ENCODE measurements around the gene RHBDD3.

Gene RHBDD3

GRCh38 chr22:29308148-29308790 lies 40.5 kb upstream of the RHBDD3 start:
- Histone ChIP-seq H3K9ac (ENCODE audit: insufficient read length, low read depth) (peak overlapping the region; percentile 44), H3K9me3 (ENCODE audit: insufficient read depth, low read length) (no peaks in the 10 kb centered on the region), H3K36me3 (ENCODE audit: insufficient read depth, insufficient read length, low read length) (peaks cover 29% of the 10 kb centered on the region), H3K27me3 (ENCODE audit: insufficient read depth, insufficient read length) (peaks cover 3% of the 10 kb centered on the region), H3K4me1 (ENCODE audit: insufficient read depth, insufficient read length) (peaks cover 27% of the 10 kb centered on the region), H3K4me3 (ENCODE audit: insufficient read length, low read depth) (no peak overlapping the region)
- TF ChIP-seq YY1 (IDR thresholded peaks at IDR 0.05; ENCODE audit: insufficient read depth, insufficient read length) (no peak), ZNF274 (IDR thresholded peaks at IDR 0.05; ENCODE audit: low read depth, low read length) (no peak), SUZ12 (IDR thresholded peaks at IDR 0.05; ENCODE audit: extremely low read depth, insufficient read depth, insufficient read length) (no peak)
- DNase-seq (ENCODE audit: low read depth, low spot score): no peak

GRCh38 chr22:29307596-29308147 lies 39.9 kb upstream of the RHBDD3 start:
- peak overlapping the region; percentile 72 for H3K9ac ChIP-seq (ENCODE audit: insufficient read length, low read depth)
- no peak for DNase-seq (ENCODE audit: low read depth, low spot score)

GRCh38 chr22:29306835-29307595 lies 39.2 kb upstream of the RHBDD3 start:
- Histone ChIP-seq H3K4me1 (ENCODE audit: insufficient read depth, insufficient read length) (peaks cover 25% of the 10 kb centered on the region), H3K36me3 (ENCODE audit: insufficient read depth, insufficient read length, low read length) (peaks cover 17% of the 10 kb centered on the region), H3K4me3 (ENCODE audit: insufficient read length, low read depth) (peak overlapping the region; percentile 58), H3K9ac (ENCODE audit: insufficient read length, low read depth) (peak overlapping the region; percentile 77), H3K9me3 (ENCODE audit: insufficient read depth, low read length) (no peaks in the 10 kb centered on the region), H3K27me3 (ENCODE audit: insufficient read depth, insufficient read length) (no peaks in the 10 kb centered on the region)
- peak; percentile 49 for DNase-seq (ENCODE audit: low read depth, low spot score)
- TF ChIP-seq SUZ12 (IDR thresholded peaks at IDR 0.05; ENCODE audit: extremely low read depth, insufficient read depth, insufficient read length) (no peak), ZNF274 (IDR thresholded peaks at IDR 0.05; ENCODE audit: low read depth, low read length) (no peak), YY1 (IDR thresholded peaks at IDR 0.05; ENCODE audit: insufficient read depth, insufficient read length) (no peak)

More at GRCh38 chr22:29307596-29308147, 39.9 kb upstream of the RHBDD3 start:
- Histone ChIP-seq H3K9me3 (ENCODE audit: insufficient read depth, low read length) (no peaks in the 10 kb centered on the region), H3K27me3 (ENCODE audit: insufficient read depth, insufficient read length) (no peaks in the 10 kb centered on the region), H3K36me3 (ENCODE audit: insufficient read depth, insufficient read length, low read length) (peaks cover 23% of the 10 kb centered on the region), H3K4me1 (ENCODE audit: insufficient read depth, insufficient read length) (peaks cover 25% of the 10 kb centered on the region), H3K4me3 (ENCODE audit: insufficient read length, low read depth) (peak overlapping the region; percentile 58)
- TF ChIP-seq SUZ12 (IDR thresholded peaks at IDR 0.05; ENCODE audit: extremely low read depth, insufficient read depth, insufficient read length) (no peak), YY1 (IDR thresholded peaks at IDR 0.05; ENCODE audit: insufficient read depth, insufficient read length) (no peak), ZNF274 (IDR thresholded peaks at IDR 0.05; ENCODE audit: low read depth, low read length) (no peak)

GRCh38 chr22:29306175-29306834 lies 38.5 kb upstream of the RHBDD3 start, which contains the start of gene GAS2L1:
Gene GAS2L1, plus strand, starts transcription at chr22:29306650. Its CDS starts 1,456 bp downstream, at chr22:29308106.
- TF ChIP-seq YY1 (IDR thresholded peaks at IDR 0.05; ENCODE audit: insufficient read depth, insufficient read length) (no peak), ZNF274 (IDR thresholded peaks at IDR 0.05; ENCODE audit: low read depth, low read length) (no peak), SUZ12 (IDR thresholded peaks at IDR 0.05; ENCODE audit: extremely low read depth, insufficient read depth, insufficient read length) (no peak)
- Histone ChIP-seq H3K9ac (ENCODE audit: insufficient read length, low read depth) (peak within 1 kb of the TSS; percentile 77), H3K4me3 (ENCODE audit: insufficient read length, low read depth) (peak within 1 kb of the TSS; percentile 58), H3K9me3 (ENCODE audit: insufficient read depth, low read length) (no peaks in the 10 kb centered on the region), H3K36me3 (ENCODE audit: insufficient read depth, insufficient read length, low read length) (peaks cover 13% of the 10 kb centered on the region), H3K4me1 (ENCODE audit: insufficient read depth, insufficient read length) (peaks cover 21% of the 10 kb centered on the region), H3K27me3 (ENCODE audit: insufficient read depth, insufficient read length) (no peaks in the 10 kb centered on the region)
- DNase-seq (ENCODE audit: low read depth, low spot score): no peak

GRCh38 chr22:29305836-29306174 lies 38.0 kb upstream of the RHBDD3 start:
- DNase-seq (ENCODE audit: low read depth, low spot score): no peak
- Histone ChIP-seq H3K36me3 (ENCODE audit: insufficient read depth, insufficient read length, low read length) (peaks cover 13% of the 10 kb centered on the region), H3K9me3 (ENCODE audit: insufficient read depth, low read length) (no peaks in the 10 kb centered on the region), H3K27me3 (ENCODE audit: insufficient read depth, insufficient read length) (no peaks in the 10 kb centered on the region), H3K4me1 (ENCODE audit: insufficient read depth, insufficient read length) (peaks cover 21% of the 10 kb centered on the region), H3K9ac (ENCODE audit: insufficient read length, low read depth) (peak overlapping the region; percentile 70), H3K4me3 (ENCODE audit: insufficient read length, low read depth) (no peak overlapping the region)
- TF ChIP-seq SUZ12 (IDR thresholded peaks at IDR 0.05; ENCODE audit: extremely low read depth, insufficient read depth, insufficient read length) (no peak), ZNF274 (IDR thresholded peaks at IDR 0.05; ENCODE audit: low read depth, low read length) (no peak), YY1 (IDR thresholded peaks at IDR 0.05; ENCODE audit: insufficient read depth, insufficient read length) (no peak)

GRCh38 chr22:29302681-29303465 lies 35.1 kb upstream of the RHBDD3 start:
- Histone ChIP-seq H3K9ac (ENCODE audit: insufficient read length, low read depth) (no peak overlapping the region), H3K4me3 (ENCODE audit: insufficient read length, low read depth) (no peak overlapping the region), H3K9me3 (ENCODE audit: insufficient read depth, low read length) (no peaks in the 10 kb centered on the region), H3K27me3 (ENCODE audit: insufficient read depth, insufficient read length) (no peaks in the 10 kb centered on the region), H3K4me1 (ENCODE audit: insufficient read depth, insufficient read length) (peaks cover 8% of the 10 kb centered on the region), H3K36me3 (ENCODE audit: insufficient read depth, insufficient read length, low read length) (peaks cover 25% of the 10 kb centered on the region)
- no peak for DNase-seq (ENCODE audit: low read depth, low spot score)
- TF ChIP-seq SUZ12 (IDR thresholded peaks at IDR 0.05; ENCODE audit: extremely low read depth, insufficient read depth, insufficient read length) (no peak), ZNF274 (IDR thresholded peaks at IDR 0.05; ENCODE audit: low read depth, low read length) (no peak), YY1 (IDR thresholded peaks at IDR 0.05; ENCODE audit: insufficient read depth, insufficient read length) (no peak)
